CD14-positive monocyte (primary cell): ENCODE results near the gene PIEZO1. TPM values are rescaled to one million over a fixed set of nuclear protein-coding genes. Genes with fewer than 3 reads are reported as not detected.
A peak's percentile ranks its signal among the peaks of the same experiment; 100 is the strongest.

Experiments
- DNase-seq, 3 donors: peaks; one replicate each; pipeline ENCODE4 v3.0.0-alpha.2; 2011 to 2022
- H2AFZ ChIP-seq: 2 replicates; pipeline ENCODE4 v1.6.0; 2012; ENCODE audit warnings: mild to moderate bottlenecking, low read depth, low read length, inconsistent platforms; ENCODE audit not compliant: insufficient read depth, poor library complexity, severe bottlenecking
- H3K27ac ChIP-seq, 2 donors: 1 replicate in 1 of 2; 2 replicates in 1 of 2; pipeline ENCODE4 v1.5.1; 2012 to 2013; ENCODE audit warnings: low read length in 2 of 2, control low read depth in 1 of 2, inconsistent platforms in 1 of 2, low read depth in 1 of 2, mild to moderate bottlenecking in 1 of 2
- H3K27me3 ChIP-seq, 2 donors: one replicate each; pipeline versions ENCODE4 v1.6.0 to v1.6.1; 2011 to 2013; ENCODE audit warnings: low read length in 2 of 2; ENCODE audit not compliant: control insufficient read depth in 2 of 2, insufficient read depth in 2 of 2
- H3K36me3 ChIP-seq, 2 donors: replicated peaks in 1 of 2; 1 replicate in 1 of 2; 2 replicates in 1 of 2; pipeline versions ENCODE4 v1.5.1 to v1.6.1; 2012 to 2013; ENCODE audit warnings: low read length in 2 of 2, control low read depth in 1 of 2, inconsistent platforms in 1 of 2, mild to moderate bottlenecking in 1 of 2; ENCODE audit not compliant: insufficient read depth in 2 of 2, control insufficient read depth in 1 of 2
- H3K4me1 ChIP-seq, 2 donors: 1 replicate in 1 of 2; 2 replicates in 1 of 2; pipeline versions ENCODE4 v1.5.1 to v1.6.1; 2012 to 2013; ENCODE audit warnings: low read length in 2 of 2, control low read depth in 1 of 2, inconsistent platforms in 1 of 2, mild to moderate bottlenecking in 1 of 2, moderate library complexity in 1 of 2; ENCODE audit not compliant: insufficient read depth in 2 of 2, control insufficient read depth in 1 of 2
- H3K4me2 ChIP-seq: replicated peaks from 2 replicates; pipeline ENCODE3; 2012; ENCODE audit warnings: low read length, moderate library complexity, mild to moderate bottlenecking; ENCODE audit not compliant: poor library complexity, severe bottlenecking; ENCODE audit errors: extremely low read depth
- H3K4me3 ChIP-seq, 3 experiments: fragments of 200-600 bp in 1 of 3; sonication (generic) in 1 of 3; replicated peaks in 1 of 3; 1 replicate in 2 of 3; 2 replicates in 1 of 3; pipeline ENCODE4 v1.5.1; 2011 to 2013; ENCODE audit warnings: low read length in 3 of 3, mild to moderate bottlenecking in 3 of 3, control low read depth in 2 of 3, low read depth in 2 of 3, inconsistent platforms in 1 of 3, moderate library complexity in 1 of 3
- H3K79me2 ChIP-seq: 2 replicates; pipeline ENCODE4 v1.6.0; 2012; ENCODE audit warnings: mild to moderate bottlenecking, control low read depth, inconsistent platforms, low read length, moderate library complexity; ENCODE audit not compliant: insufficient read depth
- H3K9ac ChIP-seq: 2 replicates; pipeline ENCODE4 v1.6.0; 2017; ENCODE audit warnings: low read length, mild to moderate bottlenecking; ENCODE audit not compliant: insufficient read depth, poor library complexity, severe bottlenecking
- H3K9me3 ChIP-seq, 2 donors: replicated peaks in 1 of 2; 1 replicate in 1 of 2; 2 replicates in 1 of 2; pipeline versions ENCODE4 v1.5.1 to v1.6.1; 2012 to 2013; ENCODE audit warnings: low read length in 2 of 2, control low read depth in 1 of 2; ENCODE audit not compliant: control insufficient read depth in 1 of 2, insufficient read depth in 1 of 2
- H4K20me1 ChIP-seq: 2 replicates; pipeline ENCODE4 v1.6.0; 2012; ENCODE audit warnings: mild to moderate bottlenecking, low read length, control low read depth, moderate library complexity; ENCODE audit not compliant: insufficient read depth
- H3K27ac Mint-ChIP-seq, 7 donors: one replicate each; pipeline ENCODE4 v1.8.0; 2020; ENCODE audit warnings: mild to moderate bottlenecking in 7 of 7, mixed read lengths in 7 of 7, moderate library complexity in 6 of 7, inconsistent platforms in 2 of 7
- H3K27me3 Mint-ChIP-seq, 3 donors: one replicate each; pipeline ENCODE4 v1.8.0; 2021 to 2022; ENCODE audit warnings: low read depth in 3 of 3, mild to moderate bottlenecking in 3 of 3, mixed read lengths in 3 of 3, moderate library complexity in 3 of 3, inconsistent platforms in 1 of 3
- H3K36me3 Mint-ChIP-seq, 2 donors: one replicate each; pipeline ENCODE4 v1.8.0; 2020; ENCODE audit warnings: mixed read lengths in 2 of 2, inconsistent platforms in 1 of 2, mild to moderate bottlenecking in 1 of 2
- H3K4me1 Mint-ChIP-seq: one replicate; pipeline ENCODE4 v1.8.0; 2020; ENCODE audit warnings: mild to moderate bottlenecking, mixed read lengths
- H3K4me3 Mint-ChIP-seq, 2 donors: one replicate each; pipeline ENCODE4 v1.8.0; 2020; ENCODE audit warnings: mild to moderate bottlenecking in 2 of 2, mixed read lengths in 2 of 2, moderate library complexity in 1 of 2
- H3K9me3 Mint-ChIP-seq, 7 donors: one replicate each; pipeline ENCODE4 v1.8.0; 2020 to 2022; ENCODE audit warnings: mixed read lengths in 7 of 7, mild to moderate bottlenecking in 6 of 7, moderate library complexity in 6 of 7, inconsistent platforms in 2 of 7
- WGBS: methylation state at CpG from one replicate; pipeline ENCODE4 v1.1.5; 2013; ENCODE audit warnings: missing lambda C conversion rate; ENCODE audit not compliant: insufficient coverage; 5-methylcytosine and 5-hydroxymethylcytosine counted together
- intact Hi-C, 2 donors: fragments of 100-400 bp; cut with micrococcal nuclease; formaldehyde crosslinking; loops; one replicate each; pipeline versions ENCODE4 v1.15.0 to v1.15.1; 2023
- polyA plus RNA-seq, 3 donors: library from polyadenylated mRNA; depleted of rRNA in 1 of 3; unstranded in 2 of 3; stranded (reverse) in 1 of 3; fragments of 300-500 nt in 2 of 3; fragments of >200 nt in 1 of 3; fragmentation: Illumina TruSeq in 2 of 3; gene quantifications; 1 replicate in 2 of 3; 2 replicates in 1 of 3; pipeline ENCODE4 v1.2.3, GENCODE V29; 2012 to 2021
- TF ChIP-seq, protein P1 (sequence below): fragments of 200-600 bp; IDR thresholded peaks from one replicate; pipeline ENCODE4 v1.8.0; 2022; ENCODE audit warnings: antibody characterized with exemption, mild to moderate bottlenecking

PIEZO1 gene
- polyA plus RNA-seq, 3 donors, result 10.2 to 405 (median 15.0) TPM

DNA sequence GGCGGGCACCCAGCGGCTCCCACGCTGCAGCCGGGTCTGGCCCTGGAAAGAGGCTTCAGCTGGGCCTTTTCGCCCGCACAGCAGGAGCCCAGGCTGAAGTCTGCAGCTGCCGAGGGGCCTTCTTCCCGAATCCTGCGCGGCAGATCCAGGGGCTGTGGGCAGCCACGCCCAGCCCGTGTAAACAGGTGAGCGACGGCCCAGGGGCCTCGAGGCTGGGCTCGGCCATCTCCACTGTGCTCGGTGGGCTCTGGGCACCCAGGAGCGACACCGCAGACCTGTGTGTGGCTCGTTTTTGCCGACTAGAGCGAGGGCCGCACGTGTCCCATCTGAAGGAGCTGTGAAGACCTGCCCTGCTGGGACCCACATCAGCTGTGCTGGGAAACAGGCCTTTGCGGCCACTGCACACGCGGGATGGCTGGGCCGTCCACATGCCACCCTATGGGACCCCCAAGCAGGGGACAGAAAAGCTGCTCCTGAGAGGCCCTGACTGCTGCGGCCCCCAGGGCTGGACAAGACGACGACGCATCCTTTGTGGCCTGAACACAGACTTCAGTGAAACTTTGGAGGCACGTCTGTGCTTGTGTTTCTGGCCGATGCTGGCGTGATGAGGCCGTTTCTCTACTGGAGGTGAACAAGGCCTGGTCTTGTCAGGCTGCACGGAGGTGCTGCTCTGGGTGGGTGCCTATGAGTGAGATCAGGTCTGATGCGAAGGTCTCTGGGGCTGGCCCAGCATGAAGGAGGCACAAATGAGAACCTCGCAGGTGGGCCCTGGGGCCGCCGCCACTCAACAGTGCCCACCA is 31.9 kb upstream of the PIEZO1 start:
- Mint-ChIP-seq H3K4me1 (peaks cover 9% of the 10 kb centered on the region), H3K27me3 (no peaks in the 10 kb centered on the region), H3K9me3 (peaks cover 0 to 3% (median 0%) of the 10 kb centered on the region in 7 donors), H3K27ac (no peak overlapping the region), H3K4me3 (no peak overlapping the region), H3K36me3 (peaks cover 2 to 28% of the 10 kb centered on the region in 2 donors)
- H3K9ac ChIP-seq, result no peak overlapping the region
- TF ChIP-seq, protein P1, sequence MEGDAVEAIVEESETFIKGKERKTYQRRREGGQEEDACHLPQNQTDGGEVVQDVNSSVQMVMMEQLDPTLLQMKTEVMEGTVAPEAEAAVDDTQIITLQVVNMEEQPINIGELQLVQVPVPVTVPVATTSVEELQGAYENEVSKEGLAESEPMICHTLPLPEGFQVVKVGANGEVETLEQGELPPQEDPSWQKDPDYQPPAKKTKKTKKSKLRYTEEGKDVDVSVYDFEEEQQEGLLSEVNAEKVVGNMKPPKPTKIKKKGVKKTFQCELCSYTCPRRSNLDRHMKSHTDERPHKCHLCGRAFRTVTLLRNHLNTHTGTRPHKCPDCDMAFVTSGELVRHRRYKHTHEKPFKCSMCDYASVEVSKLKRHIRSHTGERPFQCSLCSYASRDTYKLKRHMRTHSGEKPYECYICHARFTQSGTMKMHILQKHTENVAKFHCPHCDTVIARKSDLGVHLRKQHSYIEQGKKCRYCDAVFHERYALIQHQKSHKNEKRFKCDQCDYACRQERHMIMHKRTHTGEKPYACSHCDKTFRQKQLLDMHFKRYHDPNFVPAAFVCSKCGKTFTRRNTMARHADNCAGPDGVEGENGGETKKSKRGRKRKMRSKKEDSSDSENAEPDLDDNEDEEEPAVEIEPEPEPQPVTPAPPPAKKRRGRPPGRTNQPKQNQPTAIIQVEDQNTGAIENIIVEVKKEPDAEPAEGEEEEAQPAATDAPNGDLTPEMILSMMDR, result no peak
- no peaks in the 10 kb centered on the region for H3K27me3 ChIP-seq
- no peak overlapping the region for H3K4me2 ChIP-seq
- H2AFZ ChIP-seq, result no peak overlapping the region
- H3K79me2 ChIP-seq, result no peaks in the 10 kb centered on the region
- no peak for DNase-seq
- no peak overlapping the region for H3K4me3 ChIP-seq
- peaks cover 14 to 15% of the 10 kb centered on the region in 2 donors for H3K4me1 ChIP-seq
- H3K36me3 ChIP-seq, result peaks cover 12 to 19% of the 10 kb centered on the region in 2 donors
- WGBS, result 94% methylated on average over 41 of the region's 41 CpGs
- no peak overlapping the region for H3K27ac ChIP-seq
- intact Hi-C loops, result loop anchor here (2.0 to 10.0 kb wide), 2 partner anchors 42 to 398 kb away; partner anchors contain the start of gene ZNF778 (in 1 of the 2)
- H4K20me1 ChIP-seq, result peaks cover 16% of the 10 kb centered on the region
- no peaks in the 10 kb centered on the region for H3K9me3 ChIP-seq

DNA sequence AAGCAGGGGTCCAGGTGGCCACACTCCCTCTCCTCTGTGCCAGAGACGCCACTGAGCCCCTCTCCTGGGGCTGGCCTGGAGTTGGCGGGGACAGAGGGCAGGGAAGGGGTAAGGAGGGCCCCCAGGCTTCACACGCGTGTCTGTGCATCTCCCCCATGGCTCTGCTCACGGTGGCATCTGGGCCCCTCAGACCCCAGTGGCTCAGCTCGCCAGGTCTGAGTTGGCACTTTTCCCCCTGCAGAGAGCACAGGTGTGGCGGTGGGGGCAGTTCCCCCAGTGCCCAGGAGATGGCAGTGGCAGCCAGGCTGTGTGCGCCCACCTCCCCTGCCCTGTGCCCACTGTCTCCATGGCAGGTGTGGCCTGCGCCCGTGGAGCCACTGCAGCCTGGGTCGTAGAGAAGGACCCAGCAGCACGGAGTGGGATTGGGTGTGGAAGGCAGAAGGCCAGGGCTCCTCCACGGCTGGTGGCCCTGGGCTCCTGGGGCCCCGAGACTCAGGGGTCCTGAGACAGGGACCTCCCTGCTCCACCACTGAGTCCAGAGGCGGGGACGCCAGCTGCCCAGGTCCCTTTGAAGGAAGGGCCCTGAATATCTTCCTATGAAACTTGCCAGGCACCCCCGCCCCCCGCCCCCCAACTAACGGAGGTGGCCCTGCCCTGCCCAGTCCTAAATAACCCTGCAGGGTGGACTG is 31.0 kb upstream of the PIEZO1 start:
- Mint-ChIP-seq H3K4me1 (peaks cover 10% of the 10 kb centered on the region), H3K4me3 (no peak overlapping the region), H3K27me3 (no peaks in the 10 kb centered on the region), H3K27ac (no peak overlapping the region), H3K9me3 (peaks cover 0 to 3% (median 0%) of the 10 kb centered on the region in 7 donors), H3K36me3 (peaks cover 0 to 23% of the 10 kb centered on the region in 2 donors)
- Histone ChIP-seq H2AFZ (no peak overlapping the region), H3K4me2 (no peak overlapping the region), H3K4me1 (peaks cover 19 to 23% of the 10 kb centered on the region in 2 donors), H3K79me2 (peaks cover 6% of the 10 kb centered on the region), H3K9ac (no peak overlapping the region), H3K4me3 (no peak overlapping the region), H3K9me3 (no peaks in the 10 kb centered on the region), H3K27me3 (no peaks in the 10 kb centered on the region), H3K27ac (no peak overlapping the region), H3K36me3 (peaks cover 4 to 10% of the 10 kb centered on the region in 2 donors), H4K20me1 (peaks cover 19% of the 10 kb centered on the region)
- TF ChIP-seq, protein P1, result peak; percentile 82
- intact Hi-C loops, result loop anchor here (2.0 to 10.0 kb wide), 2 partner anchors 43 to 399 kb away; partner anchors contain the start of gene ZNF778 (in 1 of the 2)
- WGBS, result 52% methylated on average over 12 of the region's 19 CpGs
- peak in 2 of 3 donors; percentile 24 to 31 for DNase-seq
